Renal cortical epithelial cell (primary cell): ENCODE measurements around the gene TMEM266. TPM values are rescaled to one million over a fixed set of nuclear protein-coding genes. Genes with fewer than 3 reads are reported as not detected.

Experiments
- DNase-seq: peaks from one replicate; pipeline ENCODE4 v3.0.0-alpha.2; 2011; ENCODE audit warnings: low read depth
- total RNA-seq: library from RNA; depleted of rRNA; stranded (reverse); fragments of >200 nt; gene quantifications from 2 replicates; pipeline ENCODE4 v1.2.3, GENCODE V29; 2014

The TMEM266 gene
- total RNA-seq, 1 donor from 2014 or later: not detected

DNA sequence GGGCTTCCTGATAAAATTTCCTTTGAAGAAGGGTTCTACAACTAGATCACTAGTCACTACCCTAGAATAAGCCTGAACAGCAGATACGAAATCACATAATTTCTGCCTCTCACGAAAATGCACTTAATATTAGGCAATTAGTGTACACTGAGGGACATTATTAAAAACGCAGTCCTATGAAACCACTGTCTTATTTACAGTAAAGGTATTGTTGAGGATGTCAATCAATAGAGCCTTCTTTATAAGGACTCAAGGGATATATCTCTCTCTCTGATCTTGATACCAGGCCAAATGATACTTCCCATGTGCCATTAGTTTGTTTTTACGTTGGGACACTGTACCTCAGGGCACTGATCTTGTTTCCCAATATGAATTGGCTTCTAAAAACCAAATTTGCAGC, 191.9 kb downstream of the TMEM266 start:
- no peak for DNase-seq

GRCh38 chr15:76252249-76252648, 192.5 kb downstream of the TMEM266 start:
- no peak for DNase-seq

DNA sequence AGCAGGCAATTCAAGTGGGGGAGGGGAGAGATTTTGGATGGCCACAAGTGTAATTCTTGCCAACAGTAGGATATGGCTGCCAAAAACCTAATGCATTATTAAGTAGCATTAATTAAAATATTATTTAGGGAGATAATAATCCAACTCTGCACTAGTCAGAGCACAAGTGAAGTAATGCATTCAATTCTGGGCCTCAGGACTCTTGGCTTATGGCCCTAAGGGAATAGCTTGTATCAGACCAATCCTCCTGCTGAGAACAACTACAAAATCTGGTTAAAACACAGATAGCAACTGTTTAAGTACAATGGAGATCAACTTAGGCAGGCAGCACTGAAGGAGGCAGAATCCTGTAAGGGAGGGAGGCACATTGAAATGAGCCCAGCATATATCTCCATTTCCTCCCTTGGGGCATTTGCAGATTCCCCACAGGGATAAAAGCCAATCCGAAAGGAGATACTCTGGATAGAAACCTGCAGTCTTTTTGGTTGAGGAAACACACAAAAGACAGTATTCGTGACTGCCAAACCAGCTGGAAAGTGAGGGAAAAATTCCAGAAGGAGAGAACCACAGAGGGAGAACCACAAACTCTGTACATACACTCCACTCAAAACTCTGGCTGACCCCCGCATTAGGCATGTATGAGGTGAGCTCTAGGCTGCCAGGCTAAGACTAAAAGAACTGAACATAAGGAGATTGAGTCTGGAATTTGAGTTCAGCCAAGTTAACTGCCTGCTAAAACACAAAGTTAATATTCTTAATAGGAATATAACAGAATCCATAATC, 194.1 kb downstream of the TMEM266 start:
- DNase-seq: no peak

Other genes starting within 250 kb of the TMEM266 start
- gene UBE2Q2, start 216.5 kb upstream of the TMEM266 start, total RNA-seq: 84.3 and 87.0 TPM in 2 replicates
- gene FBXO22, start 156.1 kb upstream of the TMEM266 start, total RNA-seq: 58.6 and 62.5 TPM in 2 replicates
- gene NRG4, start 47.6 kb upstream of the TMEM266 start, total RNA-seq: 0.15 TPM in 1 of 2 replicates, not detected in the other